Uterus (tissue), 4 donors: ENCODE data around the gene RNF32. TPM values are rescaled to one million over a fixed set of nuclear protein-coding genes. Genes with fewer than 3 reads are reported as not detected.

Experiments used
- DNase-seq, 2 donors: peaks; one replicate each; pipeline ENCODE4 v3.0.0-alpha.2; 2019 to 2020
- H3K27ac ChIP-seq, 2 donors: fragments of 200-600 bp; sonication (generic); 1 replicate in 1 of 2; 2 replicates in 1 of 2; pipeline ENCODE4 v1.5.1; 2016 to 2018
- H3K27me3 ChIP-seq, 2 donors: fragments of 200-600 bp; sonication (generic); one replicate each; pipeline ENCODE4 v1.5.1; 2018 to 2019; ENCODE audit warnings: control low read depth in 1 of 2
- H3K36me3 ChIP-seq, 2 donors: fragments of 200-600 bp; sonication (generic); one replicate each; pipeline ENCODE4 v1.5.1; 2019; ENCODE audit warnings: control low read depth in 1 of 2
- H3K4me1 ChIP-seq, 2 donors: fragments of 200-600 bp; sonication (generic); one replicate each; pipeline ENCODE4 v1.5.1; 2018 to 2019; ENCODE audit warnings: control low read depth in 1 of 2
- H3K4me3 ChIP-seq, 2 donors: fragments of 200-600 bp; sonication (generic); 1 replicate in 1 of 2; 2 replicates in 1 of 2; pipeline ENCODE4 v1.5.1; 2018 to 2019; ENCODE audit warnings: mild to moderate bottlenecking in 1 of 2
- H3K9me3 ChIP-seq, 2 donors: fragments of 200-600 bp; sonication (generic); one replicate each; pipeline ENCODE4 v1.5.1; 2019; ENCODE audit warnings: control low read depth in 1 of 2
- CTCF ChIP-seq, 4 experiments: fragments of 200-600 bp in 2 of 4; fragments of 450-650 bp in 2 of 4; sonication (generic) in 2 of 4; IDR thresholded peaks; one replicate each; pipeline ENCODE4 v1.5.1; 2016 to 2019; ENCODE audit warnings: antibody characterized with exemption in 4 of 4, mild to moderate bottlenecking in 2 of 4, moderate library complexity in 1 of 4
- POLR2A ChIP-seq, 2 donors: fragments of 450-650 bp; IDR thresholded peaks; one replicate each; pipeline ENCODE4 v1.6.1; 2016; ENCODE audit warnings: antibody characterized with exemption in 2 of 2, mild to moderate bottlenecking in 1 of 2, moderate library complexity in 1 of 2
- intact Hi-C: fragments of 100-400 bp; cut with DNase I; formaldehyde crosslinking; loops from one replicate; pipeline ENCODE4 v1.15.1; 2023; ENCODE audit warnings: low total_unique reads
- total RNA-seq, 4 donors: library from RNA; depleted of rRNA in 3 of 4; stranded (reverse); fragments of >200 nt in 3 of 4; gene quantifications; one replicate each; pipeline versions ENCODE4 v1.1.0 to v1.2.4, GENCODE V29; 2014 to 2023
- donor health status: DM: yes; HTN: yes; CAD: no.

The RNF32 gene
- total RNA-seq, 4 donors from 2014 or later = 0.41 to 0.58 TPM; not detected in 2

DNA sequence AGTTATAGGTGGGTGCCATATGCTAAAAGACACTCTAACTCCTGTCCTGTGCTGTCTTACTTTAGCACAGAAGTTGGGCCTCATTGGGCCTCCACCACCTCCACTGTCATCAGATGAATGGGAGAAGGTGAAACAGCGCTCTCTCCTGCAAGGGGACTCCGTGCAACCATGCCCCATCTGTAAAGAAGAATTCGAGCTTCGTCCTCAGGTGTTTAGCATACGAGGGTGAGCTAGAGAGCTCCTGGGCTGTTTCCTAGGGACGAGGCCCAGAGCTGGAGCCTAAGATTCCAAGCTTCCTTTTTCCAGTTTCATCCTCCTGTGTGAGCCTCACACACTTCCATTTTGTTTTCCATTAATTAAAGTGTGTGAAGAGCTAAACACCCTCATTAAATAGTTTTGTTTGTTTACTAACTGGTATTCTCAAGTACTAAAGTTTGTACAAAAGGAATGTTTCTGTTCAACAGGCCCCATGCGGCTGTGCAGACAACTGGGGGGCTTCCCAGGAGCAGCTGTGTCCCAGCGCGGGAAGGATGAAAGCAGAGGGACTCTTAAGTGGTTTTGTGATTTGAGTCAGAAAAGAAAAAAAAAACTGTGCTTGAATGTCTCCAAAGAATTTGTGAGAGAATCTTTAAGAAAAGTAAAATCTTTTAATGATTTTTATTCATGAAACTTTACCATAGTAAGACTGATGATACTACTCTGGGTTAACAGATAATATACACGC, 14.1 kb downstream of the RNF32 start:
- H3K27ac ChIP-seq = no peak overlapping the region
- no peak for DNase-seq
- peaks cover 0 to 3% of the 10 kb centered on the region in 2 donors for H3K27me3 ChIP-seq
- H3K4me1 ChIP-seq = no peaks in the 10 kb centered on the region
- no peak overlapping the region for H3K4me3 ChIP-seq
- H3K9me3 ChIP-seq = no peaks in the 10 kb centered on the region
- no peaks in the 10 kb centered on the region for H3K36me3 ChIP-seq
- intact Hi-C loops = no loop called here
- no peak for TF ChIP-seq CTCF (IDR thresholded peaks at IDR 0.05)

DNA sequence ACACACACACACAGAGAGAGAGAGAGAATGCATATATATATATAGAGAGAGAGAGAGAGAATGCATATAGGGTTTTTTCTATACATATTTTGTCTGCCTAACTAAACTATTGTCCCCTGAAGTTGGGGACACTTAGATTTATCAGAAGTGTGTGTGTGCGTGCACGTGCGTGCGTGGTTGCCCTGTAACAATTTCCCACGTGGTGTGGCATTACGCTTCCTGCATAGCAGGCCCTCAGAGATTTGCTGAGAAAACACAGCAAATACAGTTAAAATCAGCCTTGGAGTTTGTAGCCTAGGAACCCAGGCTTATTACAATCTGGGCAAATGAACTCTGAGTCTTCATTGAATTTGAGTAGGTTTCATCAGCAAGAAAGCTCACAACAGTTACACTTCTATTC, 14.7 kb downstream of the RNF32 start:
- TF ChIP-seq POLR2A (IDR thresholded peaks at IDR 0.05) (no peak), CTCF (IDR thresholded peaks at IDR 0.05) (no peak)
- H3K4me1 ChIP-seq = no peaks in the 10 kb centered on the region
- no peak for DNase-seq
- no peaks in the 10 kb centered on the region for H3K9me3 ChIP-seq
- no peaks in the 10 kb centered on the region for H3K36me3 ChIP-seq
- H3K27me3 ChIP-seq = peaks cover 0 to 3% of the 10 kb centered on the region in 2 donors
- no peak overlapping the region for H3K27ac ChIP-seq
- intact Hi-C loops = no loop called here
- no peak overlapping the region for H3K4me3 ChIP-seq

GRCh38 chr7:156655983-156656382, 15.4 kb downstream of the RNF32 start:
- Histone ChIP-seq H3K27me3 (no peaks in the 10 kb centered on the region), H3K4me1 (no peaks in the 10 kb centered on the region), H3K9me3 (no peaks in the 10 kb centered on the region), H3K27ac (no peak overlapping the region), H3K4me3 (no peak overlapping the region), H3K36me3 (no peaks in the 10 kb centered on the region)
- DNase-seq = no peak
- TF ChIP-seq CTCF (IDR thresholded peaks at IDR 0.05) = no peak
- no peak for TF ChIP-seq POLR2A (IDR thresholded peaks at IDR 0.05)
- intact Hi-C loops = no loop called here

DNA sequence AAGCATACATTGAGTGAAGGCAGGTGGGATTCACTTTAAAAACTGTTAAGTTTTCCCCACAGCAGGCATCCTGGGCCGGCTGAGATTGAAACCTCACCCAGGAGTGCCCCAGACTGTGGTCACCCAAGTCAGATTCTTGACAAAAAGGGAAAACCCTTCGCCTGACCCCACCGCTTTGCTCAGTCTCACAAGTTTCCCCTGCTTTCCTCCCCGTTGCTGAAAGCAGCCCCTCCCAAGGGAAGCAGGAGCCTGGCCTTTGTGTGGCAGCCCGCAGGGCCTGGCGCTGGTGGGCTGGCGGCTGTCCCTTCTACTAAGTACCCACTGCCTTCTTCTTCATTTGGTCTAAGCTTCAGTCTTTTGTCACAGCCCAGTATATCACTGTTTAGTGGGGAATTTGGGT, 16.0 kb downstream of the RNF32 start:
- Histone ChIP-seq H3K4me3 (no peak overlapping the region), H3K9me3 (no peaks in the 10 kb centered on the region), H3K36me3 (no peaks in the 10 kb centered on the region), H3K4me1 (no peaks in the 10 kb centered on the region), H3K27me3 (no peaks in the 10 kb centered on the region), H3K27ac (no peak overlapping the region)
- no peak for TF ChIP-seq POLR2A (IDR thresholded peaks at IDR 0.05)
- no peak for TF ChIP-seq CTCF (IDR thresholded peaks at IDR 0.05)
- no peak for DNase-seq
- intact Hi-C loops = no loop called here

- intact Hi-C loops = no loop called here
- TF ChIP-seq POLR2A (IDR thresholded peaks at IDR 0.05) (no peak), CTCF (IDR thresholded peaks at IDR 0.05) (no peak)
- Histone ChIP-seq H3K36me3 (no peaks in the 10 kb centered on the region), H3K4me3 (no peak overlapping the region), H3K27ac (no peak overlapping the region), H3K27me3 (no peaks in the 10 kb centered on the region), H3K4me1 (no peaks in the 10 kb centered on the region), H3K9me3 (no peaks in the 10 kb centered on the region)
- DNase-seq = no peak
Observed at GRCh38 chr7:156657681-156658080, 17.1 kb downstream of the RNF32 start.
